ENCODE results near the gene KIF17. TPM values are rescaled to one million over a fixed set of nuclear protein-coding genes. Genes with fewer than 3 reads are reported as not detected.

The KIF17 gene
- total RNA-seq, 1 experiment from 2014 or later = 2.1 TPM

GRCh38 chr1:20710469-20711284 lies 7.1 kb downstream of the KIF17 start:
- no peak for DNase-seq (ENCODE audit: low spot score)

GRCh38 chr1:20709868-20710267 lies 7.9 kb downstream of the KIF17 start:
- DNase-seq (ENCODE audit: low spot score) = no peak

GRCh38 chr1:20708891-20709290 lies 8.9 kb downstream of the KIF17 start:
- no peak for DNase-seq (ENCODE audit: low spot score)

- DNase-seq (ENCODE audit: low spot score) = no peak
Measured at GRCh38 chr1:20708057-20708456, 9.8 kb downstream of the KIF17 start.

GRCh38 chr1:20706841-20707240 lies 11.0 kb downstream of the KIF17 start:
- no peak for DNase-seq (ENCODE audit: low spot score)

GRCh38 chr1:20705203-20705755 lies 12.5 kb downstream of the KIF17 start:
- no peak for DNase-seq (ENCODE audit: low spot score)

- DNase-seq (ENCODE audit: low spot score) = no peak
Measured at GRCh38 chr1:20704390-20705202, 13.2 kb downstream of the KIF17 start.

- no peak for DNase-seq (ENCODE audit: low spot score)
Measured at GRCh38 chr1:20703124-20703756, 14.6 kb downstream of the KIF17 start.

- no peak for DNase-seq (ENCODE audit: low spot score)
Measured at GRCh38 chr1:20702416-20702815, 15.4 kb downstream of the KIF17 start.

- DNase-seq (ENCODE audit: low spot score) = no peak
Measured at GRCh38 chr1:20701847-20702246, 16.0 kb downstream of the KIF17 start.

- DNase-seq (ENCODE audit: low spot score) = no peak
Measured at GRCh38 chr1:20701446-20701845, 16.4 kb downstream of the KIF17 start.

GRCh38 chr1:20700636-20701215 lies 17.1 kb downstream of the KIF17 start:
- DNase-seq (ENCODE audit: low spot score) = no peak

- DNase-seq (ENCODE audit: low spot score) = no peak
Measured at GRCh38 chr1:20699558-20699957, 18.2 kb downstream of the KIF17 start.

GRCh38 chr1:20698195-20698910 lies 19.5 kb downstream of the KIF17 start:
- DNase-seq (ENCODE audit: low spot score) = peak; percentile 62

- DNase-seq (ENCODE audit: low spot score) = no peak
Measured at GRCh38 chr1:20697563-20697962, 20.2 kb downstream of the KIF17 start.

GRCh38 chr1:20696397-20697333 lies 21.1 kb downstream of the KIF17 start:
- peak; percentile 83 for DNase-seq (ENCODE audit: low spot score)

GRCh38 chr1:20695515-20695914 lies 22.3 kb downstream of the KIF17 start:
- DNase-seq (ENCODE audit: low spot score) = no peak

GRCh38 chr1:20693623-20694022 lies 24.2 kb downstream of the KIF17 start:
- DNase-seq (ENCODE audit: low spot score) = no peak

GRCh38 chr1:20691872-20692271 lies 25.9 kb downstream of the KIF17 start:
- no peak for DNase-seq (ENCODE audit: low spot score)

- DNase-seq (ENCODE audit: low spot score) = no peak
Measured at GRCh38 chr1:20689645-20690056, 28.2 kb downstream of the KIF17 start.

Data from A172 (cell line).